GM21390 (cell line): ENCODE results near the gene TMEM240.
"Not testable (repeated sequence)": the region's sequence is repeated elsewhere in the genome, so short reads cannot be mapped to it uniquely, and the experiment has no call there.

Experiments
- ATAC-seq: cut with Tn5 transposase; IDR thresholded peaks from one replicate; pipeline ENCODE4 v1.9.1; 2021; ENCODE audit not compliant: unreplicated experiment

TMEM240 gene

GRCh38 chr1:1541956-1542765 is 1.7 kb upstream of the TMEM240 start:
- ATAC-seq: no peak

- no peak for ATAC-seq
Measured at GRCh38 chr1:1540818-1541628, 599 bp upstream of the TMEM240 start.

- no peak for ATAC-seq
Measured at GRCh38 chr1:1539310-1540089, 924 bp downstream of the TMEM240 start.

GRCh38 chr1:1538989-1539309 is 1.5 kb downstream of the TMEM240 start:
- ATAC-seq: no peak

GRCh38 chr1:1538334-1538733 is 2.1 kb downstream of the TMEM240 start:
- ATAC-seq: no peak

- no peak for ATAC-seq
Measured at GRCh38 chr1:1537626-1538250, 2.7 kb downstream of the TMEM240 start.

- ATAC-seq: no peak
Measured at GRCh38 chr1:1536938-1537546, 3.4 kb downstream of the TMEM240 start.

- no peak for ATAC-seq
Measured at GRCh38 chr1:1536019-1536937, 4.1 kb downstream of the TMEM240 start.

- ATAC-seq: no peak
Measured at GRCh38 chr1:1535201-1536018, 5.0 kb downstream of the TMEM240 start.

GRCh38 chr1:1534401-1535154 is 5.8 kb downstream of the TMEM240 start:
- ATAC-seq: no peak

GRCh38 chr1:1533894-1534291 is 6.5 kb downstream of the TMEM240 start:
- ATAC-seq: not testable (repeated sequence)

GRCh38 chr1:1533176-1533893 is 7.1 kb downstream of the TMEM240 start:
- ATAC-seq: not testable (repeated sequence)

GRCh38 chr1:1531947-1532346 is 8.5 kb downstream of the TMEM240 start:
- no peak for ATAC-seq

- no peak for ATAC-seq
Measured at GRCh38 chr1:1529936-1530335, 10.5 kb downstream of the TMEM240 start.

GRCh38 chr1:1529321-1529720 is 11.1 kb downstream of the TMEM240 start:
- ATAC-seq: no peak

GRCh38 chr1:1528301-1529267 is 11.8 kb downstream of the TMEM240 start:
- ATAC-seq: no peak
